ENCODE data around the gene SEC14L2.

GRCh38 chr22:30357236-30357570 is 39.6 kb upstream of the SEC14L2 start:
- TF ChIP-seq CTCF (IDR thresholded peaks at IDR 0.05 in 4 of 5, conservative IDR thresholded peaks at IDR 0.05 in 1 of 5) (no peak), POLR2A (IDR thresholded peaks at IDR 0.05) (no peak)
